Measurements from ENCODE around the gene BPIFB6. TPM values are rescaled to one million over a fixed set of nuclear protein-coding genes. Genes with fewer than 3 reads are reported as not detected.

BPIFB6 gene
- total RNA-seq, 1 experiment from 2014 or later: not detected

DNA sequence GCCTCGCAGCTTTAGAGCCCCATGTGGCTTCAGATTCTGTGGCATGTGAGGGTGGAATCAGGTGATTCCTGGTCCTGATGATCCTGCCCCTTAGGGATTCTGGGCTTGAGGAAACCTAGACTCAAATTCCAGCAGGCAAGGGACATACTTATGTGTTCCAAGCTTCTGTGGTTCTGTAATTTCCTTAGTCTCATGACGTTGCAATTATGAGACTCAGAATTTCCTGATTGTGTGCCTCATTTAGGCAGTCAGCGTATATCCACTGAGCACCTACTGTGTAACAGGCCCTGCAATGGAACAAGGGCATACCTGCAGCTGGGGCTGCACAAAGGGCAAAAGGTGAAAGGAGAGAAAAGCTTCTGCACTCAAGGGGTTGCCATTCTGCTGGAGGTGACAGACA, 36.4 kb downstream of the BPIFB6 start:
- in situ Hi-C loops (cut with HindIII; ENCODE audit: low pct_unique_long_range_greater_than_20kb, low sequenced_read_pairs): no loop called here
- no peak for DNase-seq (ENCODE audit: low read depth, low spot score)

DNA sequence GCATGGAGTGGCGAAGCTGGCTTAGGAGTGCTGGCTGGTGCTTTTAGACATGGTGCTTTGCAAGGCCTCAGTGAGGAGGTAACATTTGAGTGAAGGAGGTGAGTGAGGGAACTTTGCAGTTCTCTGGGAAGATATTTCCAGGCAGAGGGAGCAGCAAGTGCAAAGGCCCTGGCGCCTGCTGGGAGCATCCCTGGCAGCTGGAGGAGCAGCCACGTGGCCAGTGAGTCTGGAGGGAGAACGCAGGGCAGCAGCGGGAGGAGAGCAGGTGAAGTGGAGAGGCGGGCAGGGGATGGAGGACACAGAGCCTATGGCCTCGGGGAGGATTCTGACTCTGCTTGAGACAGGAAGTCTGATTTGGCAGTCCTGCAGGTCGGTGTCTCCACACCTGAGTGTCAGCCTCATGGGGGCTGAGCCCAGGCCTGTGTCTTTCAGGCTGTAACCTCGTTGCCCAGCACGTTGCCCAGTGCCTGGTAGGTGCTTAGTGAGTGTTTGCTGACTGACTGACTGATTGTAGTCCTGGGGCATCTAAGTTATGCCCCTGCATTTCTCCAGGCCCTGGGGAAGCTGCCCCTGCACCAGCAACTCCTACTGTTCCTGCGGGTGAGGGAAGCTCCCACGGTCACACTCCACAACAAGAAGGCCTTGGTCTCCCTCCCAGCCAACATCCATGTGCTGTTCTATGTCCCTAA, 36.9 kb downstream of the BPIFB6 start:
- no peak for DNase-seq (ENCODE audit: low read depth, low spot score)
- in situ Hi-C loops (cut with HindIII; ENCODE audit: low pct_unique_long_range_greater_than_20kb, low sequenced_read_pairs): no loop called here

DNA sequence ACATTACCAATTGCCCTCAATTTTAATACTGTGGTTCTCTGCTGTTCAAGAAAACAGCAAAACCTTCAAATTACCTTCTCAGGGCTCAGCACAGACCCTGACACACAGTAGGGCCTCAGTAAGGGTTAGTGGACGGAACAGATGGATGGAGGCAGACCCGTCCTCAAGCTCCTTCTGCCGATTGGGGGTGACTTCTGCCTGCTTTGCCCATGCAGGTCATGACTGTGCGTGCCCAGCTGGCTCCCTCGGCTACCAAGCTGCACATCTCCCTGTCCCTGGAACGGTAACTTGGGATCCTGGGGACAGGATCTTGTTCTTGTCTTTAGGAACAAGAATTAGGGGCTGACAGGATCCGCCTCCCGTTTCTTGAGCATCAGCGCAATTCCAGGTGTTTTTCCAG, 38.2 kb downstream of the BPIFB6 start:
- no peak for DNase-seq (ENCODE audit: low read depth, low spot score)
- in situ Hi-C loops (cut with HindIII; ENCODE audit: low pct_unique_long_range_greater_than_20kb, low sequenced_read_pairs): no loop called here

DNA sequence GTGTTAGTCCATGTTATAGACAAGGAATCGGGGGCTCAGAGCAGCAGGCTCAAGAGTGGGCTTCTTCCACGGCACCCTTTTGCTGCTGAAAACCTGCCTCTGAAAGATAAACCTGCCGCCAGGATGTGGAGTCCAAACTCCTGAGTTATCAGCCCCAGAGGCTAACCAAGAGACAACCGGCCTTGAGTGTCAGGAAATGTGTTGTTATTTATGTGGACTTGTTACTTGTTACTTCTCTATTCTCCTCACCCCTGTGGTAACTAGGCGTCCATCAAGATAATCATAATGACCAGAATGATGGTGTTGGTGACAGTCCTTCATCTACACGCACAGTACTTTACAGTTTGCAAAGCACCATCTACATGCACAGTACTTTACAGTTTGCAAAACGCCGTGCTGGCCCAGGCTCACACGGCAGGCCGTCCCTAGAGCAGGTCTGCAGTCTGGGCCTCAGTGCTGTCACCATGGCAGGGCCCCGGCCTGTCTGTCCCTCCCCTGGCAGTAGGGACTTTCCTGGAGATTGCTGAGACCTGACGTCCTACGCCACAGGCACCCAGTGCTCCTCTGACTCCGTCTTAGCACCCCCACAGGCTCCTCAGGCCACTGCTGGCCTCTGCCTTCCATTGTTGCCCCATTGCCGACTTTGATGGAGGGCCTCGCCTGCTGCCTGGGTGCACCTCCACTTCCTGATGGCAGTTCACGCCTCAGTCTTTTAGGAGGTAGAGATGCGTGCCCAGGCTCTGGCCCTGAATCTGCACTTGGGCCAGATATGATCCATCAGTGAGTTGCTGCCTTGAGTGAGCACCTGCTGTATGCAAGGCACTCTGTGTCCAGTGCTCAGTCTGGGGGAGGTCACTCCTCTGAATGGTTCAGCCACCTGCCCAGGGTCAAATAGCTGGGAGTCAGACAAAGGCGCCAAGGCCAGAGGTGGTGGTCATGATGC, 38.9 kb downstream of the BPIFB6 start:
- in situ Hi-C loops (cut with HindIII; ENCODE audit: low pct_unique_long_range_greater_than_20kb, low sequenced_read_pairs): no loop called here
- no peak for DNase-seq (ENCODE audit: low read depth, low spot score)

DNA sequence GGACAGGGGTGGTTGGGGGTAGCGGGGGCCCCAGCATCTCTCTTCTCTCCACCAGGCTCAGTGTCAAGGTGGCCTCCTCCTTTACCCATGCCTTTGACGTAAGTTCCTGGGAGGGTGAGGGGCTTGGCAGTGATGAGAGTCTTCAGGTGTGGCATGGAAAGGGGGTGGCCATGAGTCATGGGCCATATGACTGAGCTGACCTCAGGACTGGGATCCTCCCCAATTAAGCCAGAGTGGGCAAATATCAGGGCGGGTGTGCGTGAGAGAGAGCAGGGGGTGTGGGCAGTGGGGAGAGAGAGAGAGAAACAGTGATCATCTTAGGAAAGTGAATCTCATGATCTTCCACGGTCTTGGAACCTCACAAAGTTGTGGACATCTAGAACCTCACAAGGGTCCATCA, 39.8 kb downstream of the BPIFB6 start:
- no peak for DNase-seq (ENCODE audit: low read depth, low spot score)
- in situ Hi-C loops (cut with HindIII; ENCODE audit: low pct_unique_long_range_greater_than_20kb, low sequenced_read_pairs): no loop called here

DNA sequence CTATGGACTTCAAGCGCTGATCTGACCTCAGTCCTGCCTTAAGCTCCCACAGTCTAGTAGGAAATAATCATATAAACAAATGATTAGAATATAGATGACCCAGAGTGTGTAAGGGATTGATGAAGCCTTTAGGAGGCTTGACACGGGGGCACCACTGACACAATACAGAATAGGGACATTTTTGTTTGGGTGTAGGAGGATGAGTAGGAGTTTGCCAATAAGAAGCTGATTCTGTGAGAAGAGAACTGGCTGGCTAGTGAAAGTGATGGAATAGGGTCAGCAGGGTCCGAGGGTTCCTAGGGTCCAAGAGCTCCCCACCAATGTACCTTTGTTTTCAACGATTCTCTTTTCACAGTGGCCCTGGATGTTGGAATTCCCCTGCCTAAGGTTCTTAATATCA, 40.9 kb downstream of the BPIFB6 start:
- in situ Hi-C loops (cut with HindIII; ENCODE audit: low pct_unique_long_range_greater_than_20kb, low sequenced_read_pairs): no loop called here
- no peak for DNase-seq (ENCODE audit: low read depth, low spot score)

DNA sequence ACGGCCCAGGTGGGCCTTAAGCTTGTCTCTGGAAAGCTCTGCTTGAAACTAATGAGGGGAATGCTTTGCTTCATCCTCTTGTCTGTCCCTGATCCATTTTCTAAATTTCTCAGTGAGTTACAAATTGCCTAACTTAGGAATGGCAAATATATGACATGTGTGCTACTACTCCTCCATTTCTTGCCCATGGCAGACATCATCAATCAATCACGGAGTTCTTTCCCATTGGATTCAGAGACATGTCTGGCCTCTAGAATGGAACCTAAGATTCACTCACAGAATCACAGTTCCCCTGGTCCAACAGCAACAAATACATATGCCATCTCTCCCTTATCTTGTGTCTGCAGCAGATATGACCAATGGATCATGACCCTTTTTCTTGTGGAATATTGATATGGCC, 41.4 kb downstream of the BPIFB6 start:
- DNase-seq (ENCODE audit: low read depth, low spot score): no peak
- in situ Hi-C loops (cut with HindIII; ENCODE audit: low pct_unique_long_range_greater_than_20kb, low sequenced_read_pairs): no loop called here

DNA sequence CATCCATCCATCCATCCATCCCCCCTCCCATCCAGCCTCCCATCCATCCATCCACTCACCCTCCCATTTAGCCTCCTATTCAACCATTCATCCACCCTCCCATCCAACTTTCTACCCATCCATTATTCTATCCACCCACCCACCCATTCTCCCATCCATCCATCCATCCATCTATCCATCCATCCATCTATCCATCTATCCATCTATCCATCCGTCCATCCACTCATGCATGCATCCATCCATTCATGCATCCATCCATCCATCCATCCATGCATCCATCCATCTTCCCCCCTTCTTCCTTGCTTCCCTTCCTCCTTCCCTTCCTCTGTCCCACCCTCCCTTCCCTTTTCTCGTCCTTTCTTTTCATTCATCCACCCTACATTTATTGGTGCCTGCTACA, 43.2 kb downstream of the BPIFB6 start:
- in situ Hi-C loops (cut with HindIII; ENCODE audit: low pct_unique_long_range_greater_than_20kb, low sequenced_read_pairs): no loop called here
- no peak for DNase-seq (ENCODE audit: low read depth, low spot score)

DNA sequence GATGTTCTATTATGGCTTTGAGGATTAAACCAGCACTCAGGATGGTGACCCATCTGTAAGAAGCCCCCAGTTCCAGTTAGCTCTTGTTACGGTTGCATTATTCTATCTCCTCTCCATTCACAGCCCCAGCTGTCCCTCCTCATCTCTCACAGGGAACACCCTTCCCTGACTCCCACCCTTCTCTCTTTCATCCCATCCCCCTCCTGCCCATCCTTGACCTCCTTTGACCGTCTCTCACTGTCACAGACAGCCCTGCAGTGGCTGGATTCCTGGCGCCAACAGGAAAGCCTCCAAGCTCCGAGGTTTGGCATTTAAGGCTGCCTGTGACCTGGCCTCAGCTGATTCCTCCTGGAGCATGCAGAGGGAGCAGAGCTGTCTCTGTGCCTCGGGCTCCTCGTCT, 43.8 kb downstream of the BPIFB6 start:
- no peak for DNase-seq (ENCODE audit: low read depth, low spot score)
- in situ Hi-C loops (cut with HindIII; ENCODE audit: low pct_unique_long_range_greater_than_20kb, low sequenced_read_pairs): no loop called here

DNA sequence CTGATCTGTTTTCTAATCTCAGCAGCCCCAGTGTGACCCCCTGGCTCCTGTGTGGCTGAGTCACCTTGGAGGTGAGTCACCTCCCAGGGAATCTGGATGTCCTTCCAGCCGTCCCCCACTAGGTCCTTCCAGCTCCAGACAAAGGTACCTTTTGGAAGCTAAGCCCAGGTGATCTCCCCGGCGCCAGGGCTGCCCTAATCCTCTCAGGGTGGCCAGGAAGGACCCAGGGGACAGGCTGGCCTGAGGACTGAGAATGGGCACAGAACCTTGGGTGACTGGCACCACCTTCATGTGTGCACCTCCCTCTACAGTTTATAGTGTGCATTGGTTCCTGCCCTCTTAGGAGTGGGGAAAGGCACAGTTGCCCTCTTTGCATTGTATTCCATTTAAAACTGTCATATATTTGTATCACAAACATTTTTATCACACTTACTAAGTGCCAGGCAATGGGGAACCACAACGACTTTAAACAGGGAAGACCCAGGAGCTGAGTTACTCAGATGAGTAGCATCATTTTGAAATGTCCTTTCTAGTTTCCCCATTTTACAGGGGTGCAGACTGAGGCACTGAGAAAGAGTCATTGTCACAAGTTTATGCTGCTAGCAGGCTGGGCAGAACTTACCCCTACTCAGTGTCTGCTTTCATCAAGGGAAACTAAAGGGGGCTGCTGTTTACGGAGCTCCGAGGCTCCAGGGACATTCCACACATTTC, 45.4 kb downstream of the BPIFB6 start:
- in situ Hi-C loops (cut with HindIII; ENCODE audit: low pct_unique_long_range_greater_than_20kb, low sequenced_read_pairs): no loop called here
- peak; percentile 48 for DNase-seq (ENCODE audit: low read depth, low spot score)

DNA sequence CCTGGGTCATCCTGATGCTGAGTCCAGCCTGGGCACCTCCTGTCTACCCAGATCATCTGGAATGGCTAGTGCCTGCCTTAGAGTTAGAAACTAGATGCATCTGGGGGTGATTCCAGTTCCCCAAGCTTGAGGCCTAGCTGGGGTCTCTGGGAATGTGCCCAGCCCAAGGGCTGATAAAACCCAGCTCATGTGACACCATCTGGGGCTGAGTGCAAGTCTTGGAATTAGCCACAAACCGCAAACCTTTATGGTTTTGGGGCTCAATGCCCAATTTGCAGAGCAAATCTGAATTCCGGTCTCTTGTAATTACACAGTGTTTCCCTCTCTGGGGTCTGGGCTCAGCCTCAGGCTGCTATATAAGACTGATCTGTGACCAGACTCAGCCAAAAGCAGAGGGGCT, 47.8 kb downstream of the BPIFB6 start, which contains the start of gene BPIFB4:
BPIFB4 (plus strand) TSS at position 385 of the 400 bp plus-strand sequence. CDS start 1,884 bp downstream, outside the sequence.
- in situ Hi-C loops (cut with HindIII; ENCODE audit: low pct_unique_long_range_greater_than_20kb, low sequenced_read_pairs): no loop called here
- no peak for DNase-seq (ENCODE audit: low read depth, low spot score)

DNA sequence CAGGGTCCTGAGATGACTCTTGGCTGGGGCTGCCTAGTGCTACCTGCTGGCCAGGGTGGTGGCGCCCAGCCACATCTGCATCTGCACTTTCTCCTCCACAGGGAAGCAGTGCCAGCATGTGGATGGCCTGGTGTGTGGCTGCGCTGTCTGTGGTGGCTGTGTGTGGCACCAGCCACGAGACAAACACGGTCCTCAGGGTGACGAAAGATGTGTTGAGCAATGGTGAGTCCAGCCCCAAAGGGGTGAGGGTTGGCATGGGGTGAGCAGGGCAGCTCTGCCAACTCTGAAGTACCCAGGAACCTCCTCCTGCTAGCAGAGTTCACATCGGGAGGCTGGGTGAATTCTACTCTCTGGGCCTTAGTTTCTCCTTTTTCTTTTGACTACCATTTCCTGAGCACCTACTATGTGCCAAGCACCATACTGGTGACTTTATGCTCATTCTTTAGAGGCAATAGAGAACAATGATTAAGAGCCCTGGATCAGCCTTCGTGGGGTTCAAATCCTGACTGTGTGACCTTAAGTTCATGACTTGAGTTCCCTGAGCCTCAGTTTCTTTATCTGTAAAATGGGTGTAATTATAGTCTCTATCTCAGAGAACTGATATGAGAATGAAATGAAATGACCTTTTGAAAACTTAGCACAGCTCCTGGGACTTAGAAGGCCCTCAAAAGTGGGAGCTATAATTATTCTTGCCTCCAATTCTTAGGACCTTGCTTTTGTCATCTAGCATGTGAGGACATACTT, 50.1 kb downstream of the BPIFB6 start:
- in situ Hi-C loops (cut with HindIII; ENCODE audit: low pct_unique_long_range_greater_than_20kb, low sequenced_read_pairs): no loop called here
- no peak for DNase-seq (ENCODE audit: low read depth, low spot score)

DNA sequence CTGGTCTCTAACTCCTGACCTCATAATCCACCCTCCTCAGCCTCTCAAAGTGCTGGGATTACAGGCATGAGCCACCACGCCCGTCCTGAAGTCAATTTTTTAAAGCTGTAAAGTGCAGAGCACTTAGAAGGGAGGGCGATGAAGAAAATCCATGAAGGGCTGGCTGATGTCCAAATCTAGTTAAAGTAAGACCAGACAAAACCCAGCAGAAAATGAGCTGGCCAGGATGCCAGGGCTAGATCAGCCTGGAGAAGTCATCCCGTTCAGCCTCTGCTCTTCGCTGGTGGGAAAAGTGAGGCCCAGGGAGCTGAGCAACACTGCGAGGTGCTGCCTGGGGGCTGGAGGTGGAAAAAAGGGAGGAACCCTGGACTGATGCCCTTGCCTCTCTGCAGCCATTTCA, 51.1 kb downstream of the BPIFB6 start:
- in situ Hi-C loops (cut with HindIII; ENCODE audit: low pct_unique_long_range_greater_than_20kb, low sequenced_read_pairs): no loop called here
- no peak for DNase-seq (ENCODE audit: low read depth, low spot score)

DNA sequence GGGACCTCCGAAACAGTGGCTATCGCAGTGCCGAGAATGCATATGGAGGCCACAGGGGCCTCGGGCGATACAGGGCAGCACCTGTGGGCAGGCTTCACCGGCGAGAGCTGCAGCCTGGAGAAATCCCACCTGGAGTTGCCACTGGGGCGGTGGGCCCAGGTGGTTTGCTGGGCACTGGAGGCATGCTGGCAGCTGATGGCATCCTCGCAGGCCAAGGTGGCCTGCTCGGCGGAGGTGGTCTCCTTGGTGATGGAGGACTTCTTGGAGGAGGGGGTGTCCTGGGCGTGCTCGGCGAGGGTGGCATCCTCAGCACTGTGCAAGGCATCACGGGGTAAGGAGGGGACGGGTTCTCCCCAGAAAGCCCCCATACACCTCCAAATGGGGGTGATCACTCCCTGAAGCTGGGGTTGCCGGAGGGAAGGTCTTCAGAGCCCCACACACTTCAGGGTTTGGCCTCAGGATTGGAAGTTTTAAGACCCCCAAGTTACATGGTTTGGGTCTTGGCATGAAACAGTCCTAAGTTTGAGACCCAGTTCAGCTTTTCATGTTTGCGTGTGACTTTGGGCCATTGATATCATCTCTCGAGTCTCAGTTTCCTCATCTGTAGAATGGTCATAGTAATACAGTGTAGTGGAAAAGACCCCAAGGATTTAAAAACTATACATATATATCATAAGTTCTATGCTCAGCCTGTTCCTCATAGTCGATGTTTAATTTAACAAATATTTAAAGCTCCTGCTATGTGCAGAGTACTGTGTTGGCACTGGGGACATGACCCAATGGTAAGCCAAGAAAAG, 52.3 kb downstream of the BPIFB6 start:
- DNase-seq (ENCODE audit: low read depth, low spot score): no peak
- in situ Hi-C loops (cut with HindIII; ENCODE audit: low pct_unique_long_range_greater_than_20kb, low sequenced_read_pairs): no loop called here

DNA sequence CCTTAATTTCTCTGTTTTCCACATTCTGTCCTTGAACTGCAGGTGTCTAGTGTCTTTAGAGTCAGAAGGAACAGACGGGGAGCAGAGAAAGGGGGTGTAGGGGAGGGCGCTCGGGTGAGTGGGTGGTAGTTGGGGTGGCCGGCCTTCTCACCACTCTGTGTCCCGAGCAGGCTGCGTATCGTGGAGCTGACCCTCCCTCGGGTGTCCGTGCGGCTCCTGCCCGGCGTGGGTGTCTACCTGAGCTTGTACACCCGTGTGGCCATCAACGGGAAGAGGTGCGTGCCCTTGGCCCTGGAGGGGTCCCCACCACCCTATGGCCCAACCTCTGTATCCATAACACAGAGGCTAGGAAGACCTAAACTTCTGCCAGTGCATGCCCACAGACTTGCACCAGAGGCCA, 53.3 kb downstream of the BPIFB6 start:
- in situ Hi-C loops (cut with HindIII; ENCODE audit: low pct_unique_long_range_greater_than_20kb, low sequenced_read_pairs): no loop called here
- no peak for DNase-seq (ENCODE audit: low read depth, low spot score)

DNA sequence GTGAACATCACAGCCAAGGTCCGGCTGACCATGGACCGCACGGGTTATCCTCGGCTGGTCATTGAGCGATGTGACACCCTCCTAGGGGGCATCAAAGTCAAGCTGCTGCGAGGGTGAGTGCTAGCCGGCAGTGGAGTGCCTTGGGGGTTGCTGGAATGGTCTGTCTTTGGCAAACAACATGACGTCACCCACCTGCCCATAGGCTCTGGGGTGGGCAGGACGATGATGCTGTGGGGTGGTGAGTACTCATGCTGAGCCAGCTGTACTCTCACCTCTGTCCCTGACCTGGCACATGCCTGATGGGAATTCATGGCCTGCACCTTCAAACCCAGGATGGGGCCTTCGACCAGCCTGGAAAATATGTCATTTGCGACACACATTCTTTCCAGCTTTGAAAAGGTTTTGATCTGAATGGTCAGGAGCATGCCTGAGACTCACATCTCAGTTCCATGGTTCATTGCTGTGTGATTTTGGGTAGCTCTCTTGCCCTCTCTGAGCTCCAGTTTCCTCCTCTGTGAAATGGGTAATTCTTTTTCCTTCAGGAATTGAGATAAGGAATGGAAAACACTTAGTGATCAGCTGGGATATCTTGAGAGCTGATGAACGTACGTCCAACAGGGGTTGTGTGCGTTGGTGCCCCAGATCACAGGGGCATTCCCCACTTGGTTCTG, 54.7 kb downstream of the BPIFB6 start:
- no peak for DNase-seq (ENCODE audit: low read depth, low spot score)
- in situ Hi-C loops (cut with HindIII; ENCODE audit: low pct_unique_long_range_greater_than_20kb, low sequenced_read_pairs): no loop called here

All from SK-MEL-5 (cell line).